Fibroblast of lung (primary cell): ENCODE results near the gene SDR39U1. TPM values are rescaled to one million over a fixed set of nuclear protein-coding genes. Genes with fewer than 3 reads are reported as not detected.

Experiments
- DNase-seq, 2 donors: peaks; one replicate each; pipeline versions ENCODE4 v3.0.0 to v3.0.0-alpha.2; 2010; ENCODE audit warnings: low read depth in 2 of 2
- H2AFZ ChIP-seq: 2 replicates; pipeline ENCODE4 v1.5.1; 2012; ENCODE audit warnings: low read length, control low read depth, inconsistent platforms
- H3K27ac ChIP-seq: 2 replicates; pipeline ENCODE4 v1.5.1; 2011; ENCODE audit warnings: low read length, control low read depth; ENCODE audit not compliant: insufficient read depth
- H3K27me3 ChIP-seq: 2 replicates; pipeline ENCODE4 v1.5.1; 2011; ENCODE audit warnings: mild to moderate bottlenecking, low read length; ENCODE audit not compliant: control insufficient read depth, insufficient read depth
- H3K36me3 ChIP-seq: 2 replicates; pipeline ENCODE4 v1.5.1; 2011; ENCODE audit warnings: low read length; ENCODE audit not compliant: control insufficient read depth, insufficient read depth
- H3K4me1 ChIP-seq: 2 replicates; pipeline ENCODE4 v1.5.1; 2011; ENCODE audit warnings: low read length; ENCODE audit not compliant: control insufficient read depth, insufficient read depth; ENCODE audit errors: extremely low read depth
- H3K4me2 ChIP-seq: 2 replicates; pipeline ENCODE4 v1.5.1; 2011; ENCODE audit warnings: low read length, control low read depth; ENCODE audit not compliant: insufficient read depth; ENCODE audit errors: extremely low read depth
- H3K4me3 ChIP-seq, 4 experiments: fragments of 200-600 bp in 1 of 4; sonication (generic) in 1 of 4; replicated peaks in 1 of 4; 2 replicates each; pipeline ENCODE4 v1.5.1; 2011 to 2016; ENCODE audit warnings: low read length in 4 of 4, low read depth in 3 of 4, mild to moderate bottlenecking in 3 of 4, control low read depth in 2 of 4, inconsistent platforms in 1 of 4, mixed read lengths in 1 of 4; ENCODE audit not compliant: insufficient read depth in 1 of 4; ENCODE audit errors: control extremely low read depth in 1 of 4
- H3K79me2 ChIP-seq: 2 replicates; pipeline ENCODE4 v1.5.1; 2012; ENCODE audit warnings: mild to moderate bottlenecking, low read length, inconsistent platforms; ENCODE audit not compliant: control insufficient read depth, insufficient read depth
- H3K9ac ChIP-seq: 2 replicates; pipeline ENCODE4 v1.5.1; 2011; ENCODE audit warnings: mild to moderate bottlenecking, low read length, control low read depth; ENCODE audit not compliant: insufficient read depth
- H3K9me3 ChIP-seq: 2 replicates; pipeline ENCODE4 v1.5.1; 2012; ENCODE audit warnings: low read depth, low read length; ENCODE audit not compliant: control insufficient read depth, insufficient read depth
- H4K20me1 ChIP-seq: 2 replicates; pipeline ENCODE4 v1.5.1; 2011; ENCODE audit warnings: low read length; ENCODE audit not compliant: control insufficient read depth, insufficient read depth; ENCODE audit errors: extremely low read depth
- EZH2 ChIP-seq: IDR thresholded peaks from 2 replicates; pipeline ENCODE4 v1.5.1; 2012; ENCODE audit warnings: low read length, control low read depth, mild to moderate bottlenecking; ENCODE audit errors: missing control alignments
- polyA plus RNA-seq, 2 donors: library from polyadenylated mRNA; depleted of rRNA in 1 of 2; stranded (reverse) in 1 of 2; unstranded in 1 of 2; fragments of >200 nt; gene quantifications; 2 replicates each; pipeline ENCODE4 v1.2.1, GENCODE V29; 2011 to 2012; ENCODE audit warnings: missing spikeins in 1 of 2
- total RNA-seq: library from RNA; depleted of rRNA; stranded (reverse); fragments of >200 nt; gene quantifications from 2 replicates; pipeline ENCODE4 v1.2.1, GENCODE V29; 2014
- TF ChIP-seq, protein P1 (sequence below), 2 donors: IDR thresholded peaks in 1 of 2; conservative IDR thresholded peaks in 1 of 2; 1 replicate in 1 of 2; 2 replicates in 1 of 2; pipeline ENCODE4 v1.5.1; 2011 to 2012; ENCODE audit warnings: low read length in 2 of 2, control low read depth in 1 of 2, inconsistent platforms in 1 of 2, low read depth in 1 of 2, mild to moderate bottlenecking in 1 of 2

The SDR39U1 gene
- total and polyA plus RNA-seq, 2 donors (not counting 1 experiment from before 2014, with no cell fraction given): 9.9 to 24.7 TPM

DNA sequence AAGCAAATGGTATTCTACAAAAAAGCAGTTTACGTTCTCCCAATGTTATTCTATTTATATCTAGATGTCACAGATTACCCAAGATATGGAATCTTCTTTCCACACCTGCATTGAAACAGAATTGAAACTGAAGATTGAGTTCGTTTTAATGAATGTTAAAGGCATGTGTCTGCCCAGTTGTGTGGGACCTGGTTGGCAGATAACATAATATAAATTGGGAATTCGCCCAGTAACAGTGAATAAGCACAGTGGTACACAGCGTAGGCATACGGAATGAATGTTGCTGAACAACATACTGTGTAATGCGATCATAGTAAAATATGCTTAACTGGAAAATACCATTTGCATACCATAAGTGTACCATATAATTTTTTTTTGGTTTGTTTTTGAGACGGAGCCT is 8.5 kb downstream of the SDR39U1 start:
- no peaks in the 10 kb centered on the region for H4K20me1 ChIP-seq
- peaks cover 17% of the 10 kb centered on the region for H3K79me2 ChIP-seq
- peaks cover 28% of the 10 kb centered on the region for H3K36me3 ChIP-seq

DNA sequence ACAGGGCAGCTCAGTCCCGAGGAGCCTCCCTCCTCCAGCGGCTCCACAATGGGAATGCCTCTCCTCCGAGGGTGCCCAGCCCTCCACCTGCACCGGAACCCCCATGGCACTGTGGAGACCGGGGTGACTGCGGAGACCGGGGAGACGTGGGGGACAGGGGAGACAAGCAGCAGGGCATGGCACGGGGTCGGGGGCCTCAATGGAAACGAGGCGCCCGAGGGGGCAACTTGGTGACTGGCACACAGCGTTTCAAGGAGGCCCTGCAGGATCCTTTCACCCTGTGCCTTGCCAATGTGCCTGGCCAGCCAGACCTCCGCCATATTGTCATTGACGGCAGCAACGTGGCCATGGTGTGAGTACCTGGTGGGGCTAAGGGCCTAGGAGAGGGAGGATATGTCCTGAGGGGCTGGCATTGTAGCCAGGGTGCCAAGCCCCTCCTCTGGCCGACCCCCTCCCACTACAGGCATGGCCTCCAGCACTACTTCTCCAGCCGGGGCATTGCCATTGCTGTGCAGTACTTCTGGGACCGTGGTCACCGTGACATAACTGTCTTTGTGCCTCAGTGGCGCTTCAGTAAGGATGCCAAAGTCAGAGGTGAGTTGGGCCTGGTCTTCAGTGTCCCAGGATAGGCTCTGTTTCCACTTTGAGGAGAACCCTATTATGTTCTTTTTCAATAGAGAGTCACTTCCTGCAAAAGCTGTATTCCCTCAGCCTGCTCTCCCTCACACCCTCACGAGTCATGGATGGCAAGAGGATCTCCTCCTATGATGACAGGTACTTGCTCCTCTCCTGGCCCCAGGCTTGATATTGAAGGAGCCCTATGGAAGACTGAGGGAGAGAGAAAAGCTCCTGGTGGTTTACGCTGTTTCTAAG is 10.1 kb downstream of the SDR39U1 start:
- no peak overlapping the region for H3K27ac ChIP-seq
- peaks cover 11% of the 10 kb centered on the region for H3K4me1 ChIP-seq
- no peak overlapping the region for H2AFZ ChIP-seq
- peaks cover 20% of the 10 kb centered on the region for H3K36me3 ChIP-seq
- TF ChIP-seq, protein P1, sequence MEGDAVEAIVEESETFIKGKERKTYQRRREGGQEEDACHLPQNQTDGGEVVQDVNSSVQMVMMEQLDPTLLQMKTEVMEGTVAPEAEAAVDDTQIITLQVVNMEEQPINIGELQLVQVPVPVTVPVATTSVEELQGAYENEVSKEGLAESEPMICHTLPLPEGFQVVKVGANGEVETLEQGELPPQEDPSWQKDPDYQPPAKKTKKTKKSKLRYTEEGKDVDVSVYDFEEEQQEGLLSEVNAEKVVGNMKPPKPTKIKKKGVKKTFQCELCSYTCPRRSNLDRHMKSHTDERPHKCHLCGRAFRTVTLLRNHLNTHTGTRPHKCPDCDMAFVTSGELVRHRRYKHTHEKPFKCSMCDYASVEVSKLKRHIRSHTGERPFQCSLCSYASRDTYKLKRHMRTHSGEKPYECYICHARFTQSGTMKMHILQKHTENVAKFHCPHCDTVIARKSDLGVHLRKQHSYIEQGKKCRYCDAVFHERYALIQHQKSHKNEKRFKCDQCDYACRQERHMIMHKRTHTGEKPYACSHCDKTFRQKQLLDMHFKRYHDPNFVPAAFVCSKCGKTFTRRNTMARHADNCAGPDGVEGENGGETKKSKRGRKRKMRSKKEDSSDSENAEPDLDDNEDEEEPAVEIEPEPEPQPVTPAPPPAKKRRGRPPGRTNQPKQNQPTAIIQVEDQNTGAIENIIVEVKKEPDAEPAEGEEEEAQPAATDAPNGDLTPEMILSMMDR (conservative IDR thresholded peaks at IDR 0.05 in 1 of 2, IDR thresholded peaks at IDR 0.05 in 1 of 2; ENCODE audit: low read depth in 1 of 2, low read length in 2 of 2): no peak
- TF ChIP-seq EZH2: no peak
- peaks cover 17% of the 10 kb centered on the region for H3K79me2 ChIP-seq
- DNase-seq: no peak
- H3K9me3 ChIP-seq: no peaks in the 10 kb centered on the region
- peak overlapping the region; percentile 95 for H3K4me2 ChIP-seq
- H3K27me3 ChIP-seq: no peaks in the 10 kb centered on the region
- H3K9ac ChIP-seq: no peak overlapping the region
- H3K4me3 ChIP-seq: peak overlapping the region in 2 of 4 experiments; percentile 32 to 94
- no peaks in the 10 kb centered on the region for H4K20me1 ChIP-seq

More for the DNA sequence above, 8.5 kb downstream of the SDR39U1 start:
- TF ChIP-seq, protein P1 (conservative IDR thresholded peaks at IDR 0.05 in 1 of 2, IDR thresholded peaks at IDR 0.05 in 1 of 2; ENCODE audit: low read depth in 1 of 2, low read length in 2 of 2): no peak
- TF ChIP-seq EZH2: no peak
- Histone ChIP-seq H3K4me1 (peaks cover 11% of the 10 kb centered on the region), H3K4me2 (no peak overlapping the region), H3K9ac (no peak overlapping the region), H3K4me3 (no peak overlapping the region), H2AFZ (no peak overlapping the region), H3K27ac (no peak overlapping the region), H3K9me3 (no peaks in the 10 kb centered on the region), H3K27me3 (no peaks in the 10 kb centered on the region)
- no peak for DNase-seq

DNA sequence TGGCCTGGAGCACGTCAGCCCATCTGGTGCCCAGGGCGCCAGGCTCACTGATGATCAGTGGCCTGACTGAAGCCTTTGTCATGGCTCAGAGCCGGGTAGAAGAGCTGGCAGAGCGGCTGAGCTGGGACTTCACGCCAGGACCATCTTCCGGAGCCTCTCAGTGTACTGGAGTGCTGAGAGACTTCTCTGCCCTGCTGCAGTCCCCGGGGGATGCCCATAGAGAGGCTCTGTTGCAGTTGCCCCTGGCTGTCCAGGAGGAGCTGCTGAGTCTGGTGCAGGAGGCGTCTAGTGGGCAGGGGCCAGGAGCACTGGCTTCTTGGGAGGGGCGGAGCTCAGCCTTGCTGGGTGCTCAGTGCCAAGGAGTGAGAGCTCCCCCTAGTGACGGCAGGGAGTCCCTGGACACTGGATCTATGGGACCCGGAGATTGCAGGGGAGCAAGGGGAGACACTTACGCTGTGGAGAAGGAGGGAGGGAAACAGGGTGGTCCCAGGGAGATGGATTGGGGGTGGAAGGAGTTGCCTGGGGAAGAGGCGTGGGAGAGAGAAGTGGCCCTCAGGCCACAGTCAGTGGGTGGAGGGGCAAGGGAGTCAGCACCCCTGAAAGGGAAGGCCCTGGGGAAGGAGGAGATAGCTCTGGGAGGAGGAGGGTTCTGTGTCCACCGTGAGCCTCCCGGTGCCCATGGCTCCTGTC is 10.9 kb downstream of the SDR39U1 start:
- Histone ChIP-seq H3K4me2 (peak overlapping the region; percentile 95), H3K9ac (no peak overlapping the region), H3K36me3 (peaks cover 15% of the 10 kb centered on the region), H3K79me2 (peaks cover 17% of the 10 kb centered on the region), H3K4me1 (peaks cover 11% of the 10 kb centered on the region), H2AFZ (no peak overlapping the region), H3K9me3 (no peaks in the 10 kb centered on the region), H3K4me3 (peak overlapping the region; percentile 0 to 97 (median 92)), H3K27me3 (no peaks in the 10 kb centered on the region), H4K20me1 (no peaks in the 10 kb centered on the region), H3K27ac (peak overlapping the region; percentile 97)
- peak; percentile 85 to 91 for DNase-seq
- no peak for TF ChIP-seq EZH2
- TF ChIP-seq, protein P1 (conservative IDR thresholded peaks at IDR 0.05 in 1 of 2, IDR thresholded peaks at IDR 0.05 in 1 of 2; ENCODE audit: low read depth in 1 of 2, low read length in 2 of 2): peak; percentile 94 to 98
